Calu3 (cell line): ENCODE data around the gene MID1. TPM values are rescaled to one million over a fixed set of nuclear protein-coding genes. Genes with fewer than 3 reads are reported as not detected.

ENCODE experiments used
- BruUV-seq: library from RNA; stranded (reverse); fragments of 400-500 nt; replicated peaks from 2 replicates; lab custom pipeline; 2021; lab: Mats Ljungman, UMichigan
- CTCF ChIA-PET: fragments of 300-600 bp; sonication (Branson Sonifier 250); formaldehyde crosslinking; loops from one replicate; lab custom pipeline; 2022; ENCODE audit warnings: antibody characterized with exemption; lab: Charles Lee
- DNase-seq: peaks from one replicate; pipeline ENCODE4 v3.0.0; 2022
- H3K27ac Mint-ChIP-seq: one replicate; pipeline ENCODE4 v1.8.0; 2022; ENCODE audit warnings: mixed read lengths; ENCODE audit not compliant: unreplicated experiment
- H3K27me3 Mint-ChIP-seq: one replicate; pipeline ENCODE4 v1.8.0; 2022; ENCODE audit warnings: mixed read lengths; ENCODE audit not compliant: unreplicated experiment
- H3K36me3 Mint-ChIP-seq: one replicate; pipeline ENCODE4 v1.8.0; 2022; ENCODE audit warnings: mild to moderate bottlenecking, moderate library complexity, mixed read lengths; ENCODE audit not compliant: insufficient read depth, unreplicated experiment
- H3K4me1 Mint-ChIP-seq: one replicate; pipeline ENCODE4 v1.8.0; 2022; ENCODE audit warnings: mild to moderate bottlenecking, low read depth, mixed read lengths; ENCODE audit not compliant: unreplicated experiment
- H3K4me3 Mint-ChIP-seq: one replicate; pipeline ENCODE4 v1.8.0; 2022; ENCODE audit warnings: mild to moderate bottlenecking, low read depth, moderate library complexity, mixed read lengths; ENCODE audit not compliant: unreplicated experiment
- H3K9me3 Mint-ChIP-seq: one replicate; pipeline ENCODE4 v1.8.0; 2022; ENCODE audit warnings: low read depth, mixed read lengths; ENCODE audit not compliant: unreplicated experiment
- CTCF ChIP-seq: fragments of 200-600 bp; IDR thresholded peaks from one replicate; pipeline ENCODE4 v1.8.0; 2022; ENCODE audit warnings: antibody characterized with exemption; ENCODE audit not compliant: unreplicated experiment
- intact Hi-C: fragments of 100-400 bp; cut with micrococcal nuclease; formaldehyde crosslinking; loops from one replicate; pipeline ENCODE4 v1.10.0; 2022; ENCODE audit not compliant: unreplicated experiment
- total RNA-seq: library from RNA; stranded (reverse); gene quantifications from 2 replicates; pipeline ENCODE4 v1.2.3, GENCODE V29; 2022

The MID1 gene
- total RNA-seq, 1 experiment from 2014 or later: 85.6 TPM

GRCh38 chrX:10524578-10524977, 95.8 kb downstream of the MID1 start:
- Mint-ChIP-seq H3K27me3 (no peaks in the 10 kb centered on the region), H3K9me3 (no peaks in the 10 kb centered on the region), H3K36me3 (peaks cover 13% of the 10 kb centered on the region), H3K27ac (no peak overlapping the region), H3K4me1 (peaks cover 14% of the 10 kb centered on the region), H3K4me3 (no peak overlapping the region)
- no peak for DNase-seq
- no TSS peak for BruUV-seq
- no peak for TF ChIP-seq CTCF
- CTCF ChIA-PET: no interaction called here
- intact Hi-C loops: no loop called here

GRCh38 chrX:10519761-10520160, 100.6 kb downstream of the MID1 start:
- no TSS peak for BruUV-seq
- Mint-ChIP-seq H3K27me3 (no peaks in the 10 kb centered on the region), H3K36me3 (peaks cover 10% of the 10 kb centered on the region), H3K27ac (no peak overlapping the region), H3K4me3 (no peak overlapping the region), H3K9me3 (no peaks in the 10 kb centered on the region), H3K4me1 (peaks cover 24% of the 10 kb centered on the region)
- intact Hi-C loops: no loop called here
- no peak for DNase-seq
- CTCF ChIA-PET: no interaction called here
- TF ChIP-seq CTCF: no peak

- no peak for TF ChIP-seq CTCF
- BruUV-seq: no TSS peak
- Mint-ChIP-seq H3K27ac (no peak overlapping the region), H3K4me3 (no peak overlapping the region), H3K27me3 (no peaks in the 10 kb centered on the region), H3K4me1 (peaks cover 24% of the 10 kb centered on the region), H3K9me3 (no peaks in the 10 kb centered on the region), H3K36me3 (peaks cover 10% of the 10 kb centered on the region)
- no peak for DNase-seq
- intact Hi-C loops: no loop called here
- CTCF ChIA-PET: no interaction called here
Measured at GRCh38 chrX:10519278-10519677, 101.1 kb downstream of the MID1 start.

- H3K36me3 Mint-ChIP-seq: peaks cover 10% of the 10 kb centered on the region
- no peak overlapping the region for H3K4me3 Mint-ChIP-seq
- no peaks in the 10 kb centered on the region for H3K27me3 Mint-ChIP-seq
- intact Hi-C loops: no loop called here
- no peak for TF ChIP-seq CTCF
- BruUV-seq: no TSS peak
- DNase-seq: no peak
- no peaks in the 10 kb centered on the region for H3K9me3 Mint-ChIP-seq
- CTCF ChIA-PET: no interaction called here
- peaks cover 24% of the 10 kb centered on the region for H3K4me1 Mint-ChIP-seq
- H3K27ac Mint-ChIP-seq: no peak overlapping the region
Measured at GRCh38 chrX:10518073-10518472, 102.3 kb downstream of the MID1 start.
